Measurements from ENCODE around the gene KRT24. TPM values are rescaled to one million over a fixed set of nuclear protein-coding genes. Genes with fewer than 3 reads are reported as not detected.

KRT24 gene
- total RNA-seq, 1 experiment from 2014 or later, result not detected

GRCh38 chr17:40707745-40708144, 4.2 kb upstream of the KRT24 start:
- H3K9me3 Mint-ChIP-seq (ENCODE audit: unreplicated experiment), result no peaks in the 10 kb centered on the region
- intact Hi-C loops (cut with micrococcal nuclease), result no loop called here
- peak; percentile 74 for DNase-seq (ENCODE audit: unreplicated experiment)
- no peak overlapping the region for H3K4me3 Mint-ChIP-seq (ENCODE audit: unreplicated experiment)
- peak overlapping the region; percentile 84 for H3K27ac Mint-ChIP-seq (ENCODE audit: low read depth, unreplicated experiment)
- H3K27me3 Mint-ChIP-seq (ENCODE audit: insufficient read depth, unreplicated experiment), result no peaks in the 10 kb centered on the region
- BruUV-seq (replicated peaks), result no TSS peak
- H3K4me1 Mint-ChIP-seq (ENCODE audit: insufficient read depth, unreplicated experiment), result peaks cover 30% of the 10 kb centered on the region
- ChIA-PET CTCF (interaction anchor here (1.0 kb wide), 1 partner anchor 84 kb away, joined by 3 read pairs; no protein-coding TSS in a partner anchor), POLR2A (interaction anchor here (0.7 to 1.3 kb wide), 3 partner anchors 14 to 140 kb away, joined by 3 to 4 read pairs (median 3); no protein-coding TSS in a partner anchor)
- no peaks in the 10 kb centered on the region for H3K36me3 Mint-ChIP-seq (ENCODE audit: insufficient read depth, unreplicated experiment)
- TF ChIP-seq CTCF (IDR thresholded peaks at IDR 0.05; ENCODE audit: unreplicated experiment), result no peak

- ChIA-PET POLR2A (interaction anchor here (0.7 to 2.2 kb wide), 9 partner anchors 8 to 235 kb away, joined by 3 to 21 read pairs (median 5); partner anchors contain the start of gene SMARCE1), CTCF (interaction anchor here (0.6 to 0.7 kb wide), 3 partner anchors 13 to 210 kb away, joined by 3 to 4 read pairs (median 4); no protein-coding TSS in a partner anchor)
- H3K4me1 Mint-ChIP-seq (ENCODE audit: insufficient read depth, unreplicated experiment), result peaks cover 30% of the 10 kb centered on the region
- peak overlapping the region; percentile 46 for H3K27ac Mint-ChIP-seq (ENCODE audit: low read depth, unreplicated experiment)
- H3K36me3 Mint-ChIP-seq (ENCODE audit: insufficient read depth, unreplicated experiment), result no peaks in the 10 kb centered on the region
- H3K9me3 Mint-ChIP-seq (ENCODE audit: unreplicated experiment), result no peaks in the 10 kb centered on the region
- no peak for TF ChIP-seq CTCF (IDR thresholded peaks at IDR 0.05; ENCODE audit: unreplicated experiment)
- H3K4me3 Mint-ChIP-seq (ENCODE audit: unreplicated experiment), result peak overlapping the region; percentile 24
- no peak for DNase-seq (ENCODE audit: unreplicated experiment)
- no TSS peak for BruUV-seq (replicated peaks)
- intact Hi-C loops (cut with micrococcal nuclease), result no loop called here
- no peaks in the 10 kb centered on the region for H3K27me3 Mint-ChIP-seq (ENCODE audit: insufficient read depth, unreplicated experiment)
These were observed 2.0 kb upstream of the KRT24 start for GRCh38 chr17:40705584-40705983.

- TF ChIP-seq CTCF (IDR thresholded peaks at IDR 0.05; ENCODE audit: unreplicated experiment), result no peak
- no peak overlapping the region for H3K4me3 Mint-ChIP-seq (ENCODE audit: unreplicated experiment)
These were observed 1.3 kb downstream of the KRT24 start for GRCh38 chr17:40702271-40702670.

GRCh38 chr17:40699853-40700252, 3.7 kb downstream of the KRT24 start:
- CTCF ChIA-PET, result no interaction called here
- POLR2A ChIA-PET, result interaction anchor here (0.7 kb wide), 1 partner anchor 33 kb away, joined by 3 read pairs; no protein-coding TSS in a partner anchor
- Mint-ChIP-seq H3K4me1 (ENCODE audit: insufficient read depth, unreplicated experiment) (peaks cover 13% of the 10 kb centered on the region), H3K9me3 (ENCODE audit: unreplicated experiment) (no peaks in the 10 kb centered on the region), H3K4me3 (ENCODE audit: unreplicated experiment) (no peak overlapping the region), H3K27ac (ENCODE audit: low read depth, unreplicated experiment) (no peak overlapping the region), H3K27me3 (ENCODE audit: insufficient read depth, unreplicated experiment) (no peaks in the 10 kb centered on the region), H3K36me3 (ENCODE audit: insufficient read depth, unreplicated experiment) (no peaks in the 10 kb centered on the region)
- TF ChIP-seq CTCF (IDR thresholded peaks at IDR 0.05; ENCODE audit: unreplicated experiment), result no peak
- DNase-seq (ENCODE audit: unreplicated experiment), result no peak
- no TSS peak for BruUV-seq (replicated peaks)
- intact Hi-C loops (cut with micrococcal nuclease), result no loop called here

More at GRCh38 chr17:40702271-40702670, 1.3 kb downstream of the KRT24 start:
- intact Hi-C loops (cut with micrococcal nuclease), result no loop called here
- Mint-ChIP-seq H3K36me3 (ENCODE audit: insufficient read depth, unreplicated experiment) (no peaks in the 10 kb centered on the region), H3K27ac (ENCODE audit: low read depth, unreplicated experiment) (no peak overlapping the region), H3K4me1 (ENCODE audit: insufficient read depth, unreplicated experiment) (peaks cover 18% of the 10 kb centered on the region), H3K27me3 (ENCODE audit: insufficient read depth, unreplicated experiment) (no peaks in the 10 kb centered on the region), H3K9me3 (ENCODE audit: unreplicated experiment) (no peaks in the 10 kb centered on the region)
- ChIA-PET CTCF (interaction anchor here (0.6 kb wide), 1 partner anchor 65 kb away, joined by 4 read pairs; no protein-coding TSS in a partner anchor), POLR2A (interaction anchor here (1.0 kb wide), 1 partner anchor 29 kb away, joined by 3 read pairs; no protein-coding TSS in a partner anchor)
- BruUV-seq (replicated peaks), result no TSS peak
- no peak for DNase-seq (ENCODE audit: unreplicated experiment)
